Suppressor macrophage (primary cell): ENCODE measurements around the gene MNAT1.
"Not testable (repeated sequence)": the region's sequence is repeated elsewhere in the genome, so short reads cannot be mapped to it uniquely, and the experiment has no call there.

ENCODE experiments used
- DNase-seq, 4 experiments: peaks; one replicate each; pipeline ENCODE4 v3.0.0-alpha.2; 2020 to 2022
- total RNA-seq, 17 experiments: gene quantifications; one replicate each; lab custom pipeline; 2026; ENCODE audit warnings: mixed read lengths in 6 of 17, inconsistent platforms in 3 of 17; lab: John Stamatoyannopoulos, UW

Gene MNAT1
- 3.5 to 11.5 (median 8.2) reads per million in 17 experiments for total RNA-seq

- DNase-seq = peak; percentile 74 to 87 (median 82)
Observed at GRCh38 chr14:60734465-60735242, at the start of gene MNAT1. TSS of gene MNAT1 (plus strand) at chr14:60734761. CDS start at chr14:60734863, 102 bp downstream.

GRCh38 chr14:60686865-60687264 lies 47.7 kb upstream of the MNAT1 start:
- no peak for DNase-seq

- DNase-seq = no peak
Observed at GRCh38 chr14:60691383-60692113, 43.0 kb upstream of the MNAT1 start.

GRCh38 chr14:60695327-60695726 lies 39.2 kb upstream of the MNAT1 start:
- DNase-seq = peak in 2 of 4 experiments; percentile 28 to 48

- DNase-seq = no peak
Observed at GRCh38 chr14:60700598-60700997, 34.0 kb upstream of the MNAT1 start.

GRCh38 chr14:60705100-60705499 lies 29.5 kb upstream of the MNAT1 start:
- DNase-seq = peak in 1 of 4 experiments; percentile 18

- DNase-seq = no peak
Observed at GRCh38 chr14:60707858-60708257, 26.7 kb upstream of the MNAT1 start.

GRCh38 chr14:60710494-60710893 lies 24.1 kb upstream of the MNAT1 start:
- DNase-seq = no peak

GRCh38 chr14:60713513-60713912 lies 21.0 kb upstream of the MNAT1 start:
- no peak for DNase-seq

- no peak for DNase-seq
Observed at GRCh38 chr14:60720391-60720790, 14.2 kb upstream of the MNAT1 start.

- DNase-seq = no peak
Observed at GRCh38 chr14:60720962-60721325, 13.6 kb upstream of the MNAT1 start.

GRCh38 chr14:60721326-60722106 lies 13.0 kb upstream of the MNAT1 start:
- DNase-seq = peak in 2 of 4 experiments; percentile 24 to 27

GRCh38 chr14:60722107-60722356 lies 12.5 kb upstream of the MNAT1 start:
- DNase-seq = peak in 2 of 4 experiments; percentile 5 to 11

- DNase-seq = peak in 3 of 4 experiments; percentile 12 to 34 (median 33)
Observed at GRCh38 chr14:60722357-60723115, 12.0 kb upstream of the MNAT1 start.

- DNase-seq = peak; percentile 14 to 48 (median 30)
Observed at GRCh38 chr14:60723116-60723906, 11.2 kb upstream of the MNAT1 start.

- DNase-seq = peak in 3 of 4 experiments; percentile 8 to 46 (median 35)
Observed at GRCh38 chr14:60723907-60724618, 10.5 kb upstream of the MNAT1 start, which contains the start of gene SIX4. TSS of gene SIX4 (minus strand) at chr14:60724351. CDS start at chr14:60724074, 277 bp downstream.

- DNase-seq = not testable (repeated sequence)
Observed at GRCh38 chr14:60731291-60731690, 3.3 kb upstream of the MNAT1 start.

- no peak for DNase-seq
Observed at GRCh38 chr14:60732840-60733483, 1.6 kb upstream of the MNAT1 start.

GRCh38 chr14:60735416-60735815 lies 855 bp downstream of the MNAT1 start:
- no peak for DNase-seq

GRCh38 chr14:60736494-60736893 lies 1.9 kb downstream of the MNAT1 start:
- DNase-seq = no peak
